NCI-H2196 treated with DMSO at 0.1 percent for 48 hours (cell line): ENCODE results near the gene FAM120B.
"Not testable (repeated sequence)": the region's sequence is repeated elsewhere in the genome, so short reads cannot be mapped to it uniquely, and the experiment has no call there.

Source experiments
- DNase-seq: peaks from one replicate; lab custom pipeline; 2025; ENCODE audit not compliant: unreplicated experiment; lab: John Stamatoyannopoulos, UW

FAM120B gene

DNA sequence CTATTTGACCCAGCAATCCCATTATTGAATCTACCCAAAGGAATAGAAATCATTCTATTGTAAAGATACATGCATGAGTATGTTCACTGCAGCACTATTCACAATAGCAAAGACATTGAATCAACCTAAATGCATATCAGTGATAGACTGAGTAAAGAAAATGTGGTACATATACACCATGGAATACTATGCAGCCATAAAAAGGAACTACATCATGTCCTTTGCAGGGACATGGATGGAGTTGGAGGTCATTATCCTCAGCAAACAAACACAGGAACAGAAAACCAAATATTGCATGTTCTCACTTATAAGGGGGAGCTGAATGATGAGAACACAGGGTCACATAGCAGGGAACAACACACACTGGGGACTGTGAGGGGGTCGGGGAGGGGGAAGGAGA is 48.6 kb downstream of the FAM120B start:
- not testable (repeated sequence) for DNase-seq

- DNase-seq: no peak
These were observed 49.1 kb downstream of the FAM120B start for GRCh38 chr6:170355661-170356060.

DNA sequence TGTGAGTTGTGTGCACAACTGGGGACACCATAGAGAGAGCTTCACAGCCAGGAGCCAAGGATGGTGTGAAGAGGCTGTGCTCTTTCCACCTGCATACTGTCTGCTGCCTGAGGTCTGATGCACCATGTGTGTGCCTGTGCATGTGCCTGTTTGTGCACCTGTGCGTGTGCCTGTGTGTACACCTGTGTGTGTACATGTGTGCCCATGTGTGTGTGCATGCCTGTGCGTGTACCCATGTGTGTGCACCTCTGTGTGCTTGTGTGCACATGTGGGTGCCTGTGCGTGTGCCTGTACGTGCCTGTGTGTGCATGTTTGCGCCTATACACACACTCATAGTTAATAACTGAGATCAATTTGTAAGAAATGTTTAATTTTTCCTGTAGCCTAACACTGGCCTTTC is 51.3 kb downstream of the FAM120B start:
- DNase-seq: no peak

DNA sequence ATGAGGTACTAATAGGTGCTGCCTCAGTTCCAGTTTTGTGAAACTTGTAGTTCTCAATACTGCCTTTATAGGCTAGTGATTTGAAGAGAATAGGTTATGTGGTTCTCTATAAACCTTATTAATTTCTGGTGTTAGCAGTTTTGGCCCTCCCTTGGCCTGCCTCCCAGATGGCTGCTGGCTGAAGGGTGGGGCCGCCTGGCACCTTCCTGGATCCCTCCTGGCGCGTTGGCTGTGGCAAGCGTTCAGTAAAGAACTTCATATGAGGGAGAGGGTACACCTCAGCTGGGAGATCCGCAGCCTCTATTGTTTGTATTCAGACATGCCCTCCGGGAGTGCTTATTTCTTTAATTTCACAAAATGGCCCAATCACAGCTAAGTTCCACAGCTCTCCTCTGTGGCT is 51.9 kb downstream of the FAM120B start:
- DNase-seq: no peak

DNA sequence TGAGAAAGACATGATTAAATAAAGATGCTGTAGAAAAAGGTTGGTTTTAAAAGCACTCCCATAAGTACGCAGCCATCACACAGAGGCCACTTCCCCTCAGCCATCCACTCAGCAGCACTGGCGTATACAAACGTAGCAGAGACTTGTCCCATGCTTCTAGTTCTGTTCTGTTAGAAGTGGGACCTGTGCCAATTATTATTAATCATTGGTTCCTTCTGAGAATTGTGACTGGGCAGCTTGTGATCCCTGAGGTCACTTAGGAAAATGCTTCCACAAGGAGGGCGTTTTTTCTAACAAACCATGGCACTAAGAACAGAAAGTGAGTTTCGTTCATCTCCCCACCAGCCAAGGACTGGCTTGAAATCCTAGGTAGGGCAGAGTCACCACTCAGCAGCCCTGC is 53.9 kb downstream of the FAM120B start:
- DNase-seq: no peak

DNA sequence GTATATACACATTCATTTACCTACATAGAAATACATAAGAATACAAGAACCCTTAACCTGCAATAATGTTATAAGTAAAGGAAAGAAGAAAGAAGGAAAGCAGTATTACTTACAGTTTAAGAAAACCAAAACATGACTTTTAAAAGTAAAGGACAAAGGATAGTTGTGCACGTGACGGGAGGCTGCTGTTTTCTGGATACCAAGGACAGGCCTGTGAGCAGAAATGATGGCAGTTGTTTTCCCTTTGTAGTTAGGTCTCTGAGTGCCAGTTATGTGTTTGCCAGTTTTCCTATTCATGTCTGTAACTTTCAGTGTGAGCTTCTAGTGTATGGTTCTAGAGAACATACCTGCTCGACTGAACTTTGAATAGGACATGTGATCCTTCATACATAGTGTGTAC is 54.8 kb downstream of the FAM120B start:
- DNase-seq: no peak

- no peak for DNase-seq
These were observed 55.6 kb downstream of the FAM120B start for GRCh38 chr6:170362121-170362520.

DNA sequence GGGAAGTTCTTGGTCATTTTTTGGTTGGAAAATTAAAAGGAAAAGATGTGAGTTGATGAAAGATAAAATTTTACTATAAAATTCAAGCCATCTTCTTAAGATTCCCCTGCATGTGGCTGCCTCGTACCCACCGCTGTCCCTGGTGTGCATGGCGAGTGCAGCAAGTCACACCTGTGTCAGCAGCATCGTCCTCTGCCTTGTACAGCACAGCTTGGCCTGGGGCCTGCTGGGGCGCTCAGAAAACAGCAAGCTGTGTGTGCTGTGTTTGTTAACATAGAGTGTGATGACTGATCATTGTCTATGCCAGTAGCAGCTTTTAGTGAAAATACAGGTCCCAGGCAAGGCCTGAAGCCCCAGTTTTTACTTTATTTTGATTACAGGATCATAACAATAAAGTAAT is 56.7 kb downstream of the FAM120B start:
- DNase-seq: no peak

DNA sequence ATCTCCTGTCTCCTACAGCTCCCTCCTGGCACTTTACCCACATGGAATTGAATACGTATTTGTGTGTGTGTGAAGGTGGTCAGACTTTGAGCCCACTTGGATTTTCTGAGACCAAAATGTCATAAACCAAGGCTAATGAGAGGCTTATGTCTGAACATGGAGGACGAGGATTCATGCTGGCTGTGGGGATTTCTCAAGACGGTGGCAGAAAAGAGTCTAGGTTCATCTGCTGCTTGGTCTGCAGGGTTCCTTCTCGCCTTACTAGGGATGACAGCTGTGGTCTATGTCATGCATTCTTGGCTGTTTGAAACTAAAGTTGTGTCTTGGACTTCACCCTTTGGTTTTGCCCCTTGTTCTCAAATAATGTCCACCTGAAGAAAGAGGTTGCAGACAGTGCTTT is 58.6 kb downstream of the FAM120B start:
- DNase-seq: no peak

DNA sequence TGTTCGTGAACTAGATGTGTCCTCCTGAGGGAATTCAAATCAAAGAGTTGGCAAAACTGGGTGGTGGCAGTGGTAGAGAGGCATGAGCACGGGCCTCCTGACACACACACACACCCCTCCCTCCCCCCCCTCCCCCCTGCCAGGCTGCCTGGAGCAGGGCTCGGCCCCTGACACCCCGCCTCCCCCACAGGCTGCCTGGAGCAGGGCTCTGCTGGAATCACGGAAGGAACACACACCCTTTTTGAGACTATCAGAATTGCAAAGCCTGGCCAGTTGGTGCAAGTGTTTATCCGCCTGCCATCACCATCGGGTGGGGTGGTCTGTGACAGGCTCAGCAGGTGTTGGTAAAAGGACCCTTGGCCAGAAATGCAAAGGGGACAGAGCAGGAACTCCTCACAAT is 59.0 kb downstream of the FAM120B start:
- no peak for DNase-seq

DNA sequence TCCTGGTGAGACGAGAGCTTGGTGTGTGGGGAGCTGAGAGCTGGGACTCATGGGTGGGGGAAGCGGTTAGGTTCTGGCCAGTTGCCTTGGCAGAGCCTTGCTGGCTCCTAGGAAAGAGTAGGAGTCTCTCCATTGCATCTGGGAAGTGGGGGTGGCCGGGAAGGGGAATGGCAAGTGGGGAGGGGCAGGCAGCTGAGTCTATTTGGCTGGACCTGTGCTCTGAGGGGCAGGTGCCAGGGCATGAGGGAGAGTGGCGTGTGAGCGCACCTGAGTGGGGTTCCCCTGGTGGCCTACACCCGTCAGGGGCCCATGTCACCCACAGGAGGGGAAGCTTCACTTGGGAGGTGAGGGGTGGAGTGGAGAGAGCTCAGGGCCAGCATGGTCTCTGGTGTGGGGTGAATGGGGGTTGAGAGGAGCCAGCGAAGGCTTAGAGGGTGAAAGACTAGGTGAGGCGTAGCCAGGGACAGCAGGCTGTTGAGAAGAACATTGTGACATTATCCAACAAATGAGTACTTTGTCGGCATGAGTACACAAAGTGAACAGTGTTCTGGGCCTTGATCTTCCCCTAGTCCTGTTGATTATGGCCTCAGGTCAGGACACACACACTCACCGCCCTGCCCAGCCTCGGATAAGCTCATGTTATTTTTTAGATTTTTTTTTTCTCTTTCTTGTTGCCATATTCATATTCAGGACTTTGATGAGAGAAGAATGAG is 59.8 kb downstream of the FAM120B start:
- no peak for DNase-seq

DNA sequence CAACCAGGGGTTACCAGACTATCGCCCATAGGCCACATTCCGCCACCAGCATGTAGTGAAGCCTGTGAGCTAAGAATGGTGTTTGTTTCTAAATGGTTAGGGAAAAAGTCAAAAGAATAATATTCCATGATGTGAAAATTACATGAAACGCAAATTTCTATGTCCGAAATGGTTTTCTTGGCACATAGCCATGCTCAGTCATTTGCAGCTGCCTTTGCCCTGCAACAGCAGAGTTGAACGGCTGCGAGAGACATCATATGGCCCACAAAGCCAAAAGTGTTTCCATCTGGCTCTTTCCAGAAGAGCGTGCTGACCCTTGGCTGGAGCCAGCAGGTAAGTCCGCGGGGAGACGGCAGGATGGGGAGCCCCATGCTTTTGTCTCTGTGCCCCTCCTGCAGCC is 60.7 kb downstream of the FAM120B start:
- DNase-seq: no peak

- no peak for DNase-seq
These were observed 62.0 kb downstream of the FAM120B start for GRCh38 chr6:170368544-170368943.

DNA sequence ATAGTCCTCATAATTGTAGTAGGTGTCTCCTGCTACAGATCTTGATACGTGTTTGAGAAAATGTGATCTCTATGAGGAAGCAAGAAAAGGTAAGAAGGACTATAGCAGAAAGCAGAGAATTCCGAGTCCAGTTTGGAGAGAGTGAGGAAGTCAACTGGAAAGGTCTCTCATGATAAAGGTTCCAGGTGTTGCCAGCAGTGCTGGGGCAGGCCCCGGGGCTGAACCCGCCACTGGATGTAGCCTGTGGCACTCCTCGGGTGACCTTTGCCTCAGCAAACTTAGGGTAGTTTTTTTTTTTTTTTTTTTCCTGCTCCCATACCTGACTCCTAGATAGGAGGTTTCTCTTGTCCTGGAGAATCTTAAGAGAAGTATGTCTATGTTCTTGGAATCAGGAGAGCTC is 62.8 kb downstream of the FAM120B start:
- DNase-seq: no peak

GRCh38 chr6:170370416-170370815 is 63.9 kb downstream of the FAM120B start:
- no peak for DNase-seq

DNA sequence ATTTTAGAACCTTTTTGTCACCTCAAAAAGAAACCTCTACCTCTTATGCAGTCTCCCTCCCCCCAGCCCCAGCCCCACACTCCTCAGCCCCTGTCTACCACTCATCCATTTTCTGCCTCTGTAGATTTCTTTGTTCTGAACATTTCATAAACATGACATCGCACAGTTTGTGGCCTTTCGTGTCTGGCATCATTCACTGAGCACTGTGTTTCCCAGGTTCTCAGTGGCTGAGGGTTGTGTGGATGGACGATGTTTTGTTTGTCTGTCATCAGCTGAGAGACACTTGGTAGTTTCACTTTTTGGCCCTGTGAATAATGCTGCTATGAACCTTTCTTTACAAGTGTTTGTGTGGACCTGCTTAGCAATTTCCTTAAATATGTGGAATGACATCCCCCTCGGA is 64.5 kb downstream of the FAM120B start:
- DNase-seq: no peak

DNA sequence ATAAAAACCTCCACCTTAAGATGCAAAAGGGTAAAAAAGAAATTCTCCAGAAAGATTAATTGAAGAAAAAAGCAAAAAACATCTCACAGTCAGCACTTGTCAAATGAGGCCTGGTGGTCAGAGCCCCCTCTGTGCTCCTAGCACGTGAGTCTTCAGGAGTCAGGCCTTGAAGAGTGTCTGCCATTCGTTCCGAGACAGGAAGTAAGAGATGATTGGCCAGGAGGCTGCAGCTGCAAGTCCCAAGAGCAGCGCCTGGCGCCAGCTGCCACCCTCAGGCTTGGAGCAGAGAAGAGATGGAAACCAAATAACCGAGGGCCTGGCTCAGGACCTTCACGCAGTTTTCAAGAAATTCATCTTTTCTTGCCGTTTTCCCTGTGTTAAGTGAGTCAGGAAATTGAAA is 65.0 kb downstream of the FAM120B start:
- peak; percentile 20 for DNase-seq

GRCh38 chr6:170372380-170373325 is 66.1 kb downstream of the FAM120B start:
- no peak for DNase-seq

GRCh38 chr6:170374571-170375444 is 68.2 kb downstream of the FAM120B start:
- DNase-seq: no peak

- no peak for DNase-seq
These were observed 69.1 kb downstream of the FAM120B start for GRCh38 chr6:170375661-170376060.

DNA sequence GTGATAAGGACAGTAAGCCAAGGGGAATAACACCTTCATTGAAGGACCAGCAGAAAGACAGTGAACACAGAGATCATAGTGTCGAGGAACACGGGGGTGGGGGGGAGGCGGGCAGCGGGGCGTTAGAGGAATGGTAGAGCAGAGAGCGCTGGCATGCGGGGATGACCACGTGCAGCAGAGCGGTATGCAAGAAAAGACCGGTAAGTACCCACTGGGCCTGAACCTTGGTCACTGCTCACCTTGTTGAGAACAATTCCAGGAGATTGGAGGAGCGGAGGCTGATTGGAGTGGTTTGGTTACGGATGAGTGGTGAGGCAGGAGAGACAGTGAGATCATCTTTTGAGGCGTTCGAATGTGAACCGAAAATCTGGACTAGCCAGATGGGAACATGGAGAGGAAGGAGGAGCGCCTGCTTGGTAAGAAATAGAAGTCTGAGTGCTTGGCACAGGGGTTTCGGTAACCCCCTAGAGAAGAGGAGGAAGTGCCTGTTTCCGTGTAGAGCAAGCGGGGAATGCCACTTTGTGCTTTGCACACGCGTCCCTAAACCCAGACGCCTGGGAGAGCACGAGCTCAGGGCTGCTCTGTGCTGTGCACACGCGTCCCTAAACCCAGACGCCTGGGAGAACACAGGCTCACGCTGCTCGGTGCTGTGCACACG is 70.0 kb downstream of the FAM120B start:
- no peak for DNase-seq
